Measurements from ENCODE around the gene PDZD2. TPM values are rescaled to one million over a fixed set of nuclear protein-coding genes. Genes with fewer than 3 reads are reported as not detected.

PDZD2 gene
- total RNA-seq, 3 donors from 2014 or later (not counting 1 experiment from before 2014, with no cell fraction given): 0.50 to 1.3 (median 0.66) TPM

DNA sequence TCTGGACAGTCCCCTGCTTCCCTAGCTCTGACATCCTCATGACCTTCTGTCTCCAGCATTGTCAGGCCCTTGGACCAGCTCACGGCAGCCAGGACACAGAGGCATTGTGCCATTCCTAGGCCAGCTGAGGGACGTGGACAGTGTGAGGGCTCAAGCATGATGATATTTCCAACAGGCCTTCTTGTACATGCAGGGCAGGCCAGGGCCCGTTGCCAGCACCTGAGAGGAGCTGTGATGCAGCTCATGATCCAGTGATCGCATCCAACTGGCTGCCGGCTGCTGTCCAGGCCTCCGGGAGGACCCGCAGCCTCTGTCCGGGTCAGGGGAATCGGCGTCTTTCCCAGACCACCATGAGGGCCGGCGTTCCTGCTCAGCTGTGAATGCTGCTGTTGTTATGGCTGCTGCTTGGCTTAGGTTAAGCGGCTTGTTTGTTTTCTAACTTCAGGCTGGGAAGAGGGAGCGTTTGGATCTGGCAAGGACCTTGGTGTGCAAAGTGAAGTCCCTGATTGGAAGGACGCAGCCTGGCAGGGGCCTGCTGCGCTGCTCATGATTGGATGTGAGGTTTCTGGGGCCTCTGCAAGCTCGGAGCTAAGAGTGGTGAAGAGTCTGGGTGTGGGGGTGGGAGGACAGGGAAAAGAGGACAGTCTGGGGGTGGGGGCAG lies 53.8 kb downstream of the PDZD2 start:
- WGBS (ENCODE audit: insufficient coverage): 91% methylated on average over 17 of the region's 17 CpGs
- Mint-ChIP-seq H3K27me3 (ENCODE audit: low read depth in 2 of 2) (no peaks in the 10 kb centered on the region), H3K4me3 (no peak overlapping the region), H3K27ac (no peak overlapping the region), H3K9me3 (no peaks in the 10 kb centered on the region), H3K4me1 (no peaks in the 10 kb centered on the region), H3K36me3 (no peaks in the 10 kb centered on the region)
- ATAC-seq (no peak), DNase-seq (no peak)
- no peak overlapping the region for H3K27ac ChIP-seq (ENCODE audit: low read length)
- H3K9me3 ChIP-seq (ENCODE audit: control insufficient read depth, insufficient read depth, low read length): no peaks in the 10 kb centered on the region
- no peaks in the 10 kb centered on the region for H3K36me3 ChIP-seq (ENCODE audit: control insufficient read depth, insufficient read depth, low read length)
- no peaks in the 10 kb centered on the region for H3K27me3 ChIP-seq (ENCODE audit: control insufficient read depth, insufficient read depth, low read length)
- intact Hi-C loops (cut with micrococcal nuclease): no loop called here
- TF ChIP-seq CTCF (IDR thresholded peaks at IDR 0.05): no peak
- no peak overlapping the region for H3K4me3 ChIP-seq (ENCODE audit: low read length)
- no peaks in the 10 kb centered on the region for H3K4me1 ChIP-seq (ENCODE audit: control insufficient read depth, insufficient read depth, low read length)

GRCh38 chr5:31698673-31699072 lies 59.7 kb downstream of the PDZD2 start:
- no peak for ATAC-seq
- H3K4me3 ChIP-seq (ENCODE audit: low read length): no peak overlapping the region
- no peak for DNase-seq
- no peaks in the 10 kb centered on the region for H3K36me3 Mint-ChIP-seq
- no peaks in the 10 kb centered on the region for H3K4me1 Mint-ChIP-seq
- no peaks in the 10 kb centered on the region for H3K36me3 ChIP-seq (ENCODE audit: control insufficient read depth, insufficient read depth, low read length)
- no peak overlapping the region for H3K27ac Mint-ChIP-seq
- H3K4me1 ChIP-seq (ENCODE audit: control insufficient read depth, insufficient read depth, low read length): no peaks in the 10 kb centered on the region
- no peak overlapping the region for H3K27ac ChIP-seq (ENCODE audit: low read length)
- peaks cover 0 to 3% of the 10 kb centered on the region in 2 donors for H3K27me3 Mint-ChIP-seq (ENCODE audit: low read depth in 2 of 2)
- H3K9me3 ChIP-seq (ENCODE audit: control insufficient read depth, insufficient read depth, low read length): no peaks in the 10 kb centered on the region
- TF ChIP-seq CTCF (IDR thresholded peaks at IDR 0.05): no peak
- 91% methylated on average over 7 of the region's 7 CpGs for WGBS (ENCODE audit: insufficient coverage)
- intact Hi-C loops (cut with micrococcal nuclease): no loop called here
- no peaks in the 10 kb centered on the region for H3K27me3 ChIP-seq (ENCODE audit: control insufficient read depth, insufficient read depth, low read length)
- no peak overlapping the region for H3K4me3 Mint-ChIP-seq
- H3K9me3 Mint-ChIP-seq: no peaks in the 10 kb centered on the region

GRCh38 chr5:31701642-31702299 lies 62.8 kb downstream of the PDZD2 start:
- Histone ChIP-seq H3K27ac (ENCODE audit: low read length) (no peak overlapping the region), H3K4me1 (ENCODE audit: control insufficient read depth, insufficient read depth, low read length) (no peaks in the 10 kb centered on the region), H3K4me3 (ENCODE audit: low read length) (no peak overlapping the region), H3K36me3 (ENCODE audit: control insufficient read depth, insufficient read depth, low read length) (no peaks in the 10 kb centered on the region), H3K27me3 (ENCODE audit: control insufficient read depth, insufficient read depth, low read length) (no peaks in the 10 kb centered on the region), H3K9me3 (ENCODE audit: control insufficient read depth, insufficient read depth, low read length) (no peaks in the 10 kb centered on the region)
- no peak for TF ChIP-seq CTCF (IDR thresholded peaks at IDR 0.05)
- ATAC-seq: no peak
- no peak overlapping the region for H3K4me3 Mint-ChIP-seq
- intact Hi-C loops (cut with micrococcal nuclease): no loop called here
- 52% methylated on average over 11 of the region's 11 CpGs for WGBS (ENCODE audit: insufficient coverage)
- H3K27ac Mint-ChIP-seq: no peak overlapping the region
- DNase-seq: no peak
- H3K9me3 Mint-ChIP-seq: no peaks in the 10 kb centered on the region
- H3K27me3 Mint-ChIP-seq (ENCODE audit: low read depth in 2 of 2): peaks cover 0 to 3% of the 10 kb centered on the region in 2 donors
- H3K4me1 Mint-ChIP-seq: no peaks in the 10 kb centered on the region
- H3K36me3 Mint-ChIP-seq: no peaks in the 10 kb centered on the region

Measured in natural killer cell (primary cell).